Measurements from ENCODE around the gene TTLL12.

The TTLL12 gene

GRCh38 chr22:43131773-43132501 lies 55.0 kb downstream of the TTLL12 start:
- DNase-seq, result no peak

DNA sequence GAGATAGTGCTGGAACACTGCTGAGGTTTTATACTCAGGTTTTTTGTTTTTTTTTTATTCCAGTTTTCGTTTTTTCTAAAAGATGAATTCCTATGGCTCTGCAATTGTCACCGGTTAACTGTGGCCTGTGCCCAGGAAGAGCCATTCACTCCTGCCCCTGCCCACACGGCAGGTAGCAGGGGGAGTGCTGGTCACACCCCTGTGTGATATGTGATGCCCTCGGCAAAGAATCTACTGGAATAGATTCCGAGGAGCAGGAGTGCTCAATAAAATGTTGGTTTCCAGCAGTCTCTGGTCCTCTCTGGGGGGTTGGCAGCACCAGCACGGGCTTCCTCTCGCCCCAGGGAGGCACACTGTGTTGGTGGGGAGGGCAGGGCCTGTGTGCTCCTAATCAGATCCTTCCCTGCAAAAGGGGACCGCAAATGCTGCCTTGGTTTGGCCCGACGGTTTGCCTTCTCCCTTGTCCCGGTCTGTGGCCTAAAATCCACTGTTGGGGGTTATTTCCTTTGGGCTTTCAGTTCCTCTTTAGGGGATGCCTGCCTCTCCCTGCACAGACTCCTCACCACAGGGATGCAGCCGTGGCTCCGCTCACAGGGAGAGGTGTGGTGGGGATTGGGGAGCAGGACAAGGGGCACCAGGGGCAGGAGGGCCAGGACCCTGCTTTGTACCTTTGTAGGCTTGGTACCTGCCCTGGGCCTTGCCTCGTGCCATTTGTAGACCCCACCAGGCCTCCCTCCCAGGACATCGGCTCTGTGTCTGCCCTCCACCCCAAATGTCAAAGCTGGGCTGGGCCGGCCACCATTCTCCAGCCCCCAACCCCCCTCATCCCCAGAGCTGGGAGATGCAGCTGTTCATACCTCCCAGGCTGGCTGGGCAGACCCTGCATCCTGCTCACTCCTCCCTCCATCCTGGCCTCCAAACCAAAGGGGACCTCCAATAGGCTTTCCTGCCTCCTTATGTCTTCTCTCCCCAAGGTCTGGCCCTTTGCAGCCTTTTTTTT lies 57.2 kb downstream of the TTLL12 start:
- no peak for DNase-seq

- DNase-seq, result no peak
These were observed 58.0 kb downstream of the TTLL12 start for GRCh38 chr22:43128928-43129424.

DNA sequence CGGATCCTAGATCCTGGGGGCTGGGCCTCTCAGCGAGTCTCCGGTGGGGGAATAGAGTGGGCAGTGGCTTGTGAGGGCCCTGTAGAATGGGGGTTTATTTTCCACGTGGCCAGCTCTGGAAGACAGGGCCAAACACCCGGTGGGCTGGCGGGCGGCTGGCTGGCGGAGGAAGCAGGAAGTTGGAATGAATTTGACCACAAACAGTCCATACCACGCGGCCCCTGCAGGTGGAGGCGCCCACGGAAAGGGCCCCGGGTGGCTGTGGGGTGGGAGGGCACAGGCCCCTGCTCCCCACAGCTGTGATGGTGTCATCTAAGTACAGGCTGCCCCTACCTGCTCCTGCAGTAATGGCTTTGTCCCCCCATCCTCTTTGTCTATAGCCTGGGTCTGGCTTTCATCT lies 58.8 kb downstream of the TTLL12 start:
- DNase-seq, result no peak

GRCh38 chr22:43127166-43127908 lies 59.6 kb downstream of the TTLL12 start:
- DNase-seq, result no peak

- no peak for DNase-seq
These were observed 60.3 kb downstream of the TTLL12 start for GRCh38 chr22:43126501-43127165.

DNA sequence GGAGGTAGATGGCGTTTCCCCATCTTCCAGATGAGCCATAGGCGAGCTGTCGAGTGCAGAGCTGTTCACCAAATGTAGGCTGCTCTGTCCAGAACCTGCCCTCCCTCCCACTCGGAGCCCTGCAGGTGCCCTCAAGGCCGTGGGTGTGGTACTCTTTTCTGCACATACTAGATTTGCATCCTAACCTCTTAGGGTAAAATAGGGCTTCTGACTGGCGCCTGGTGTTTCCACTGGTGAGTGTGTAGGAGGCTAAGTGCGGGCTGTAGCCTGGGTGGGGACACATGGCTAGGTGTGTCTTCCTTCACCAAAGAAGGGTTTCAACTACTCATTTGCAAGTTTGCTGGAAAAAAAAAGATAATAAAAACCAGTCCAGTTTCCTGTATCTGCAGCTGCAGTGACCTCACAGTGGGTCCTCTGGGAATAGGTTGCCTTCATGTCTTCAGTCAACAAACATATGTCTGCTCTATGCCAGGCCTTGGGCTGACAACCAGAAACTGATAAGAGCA lies 67.9 kb downstream of the TTLL12 start:
- no peak for DNase-seq

- no peak for DNase-seq
These were observed 68.7 kb downstream of the TTLL12 start for GRCh38 chr22:43118024-43118849.

- no peak for DNase-seq
These were observed 70.0 kb downstream of the TTLL12 start for GRCh38 chr22:43116932-43117331.

Data from nucleus accumbens (tissue), 56 donors.